Nephron (organoid): ENCODE measurements around the gene ADARB2.
"Not testable (repeated sequence)": the region's sequence is repeated elsewhere in the genome, so short reads cannot be mapped to it uniquely, and the experiment has no call there.

Experiments used
- H3K27ac Mint-ChIP-seq, 3 experiments: 2 replicates each; pipeline ENCODE4 v1.8.0; 2020; ENCODE audit warnings: mixed read lengths in 3 of 3, mild to moderate bottlenecking in 2 of 3, moderate library complexity in 1 of 3
- H3K27me3 Mint-ChIP-seq: 2 replicates; pipeline ENCODE4 v1.8.0; 2021; ENCODE audit warnings: low read depth, mild to moderate bottlenecking, moderate library complexity, mixed read lengths
- H3K36me3 Mint-ChIP-seq: 2 replicates; pipeline ENCODE4 v1.8.0; 2020; ENCODE audit warnings: low read depth, mixed read lengths
- H3K4me1 Mint-ChIP-seq: 2 replicates; pipeline ENCODE4 v1.8.0; 2020; ENCODE audit warnings: mixed read lengths
- H3K4me3 Mint-ChIP-seq, 3 experiments: 2 replicates each; pipeline ENCODE4 v1.8.0; 2020; ENCODE audit warnings: mild to moderate bottlenecking in 3 of 3, mixed read lengths in 3 of 3, moderate library complexity in 2 of 3
- H3K9me3 Mint-ChIP-seq: 2 replicates; pipeline ENCODE4 v1.8.0; 2020; ENCODE audit warnings: mixed read lengths
- CTCF ChIP-seq, 3 experiments: fragments of 200-600 bp; sonication (generic); IDR thresholded peaks; one replicate each; pipeline ENCODE4 v1.5.0; 2021; ENCODE audit warnings: antibody characterized with exemption in 3 of 3; ENCODE audit not compliant: unreplicated experiment in 3 of 3

ADARB2 gene

DNA sequence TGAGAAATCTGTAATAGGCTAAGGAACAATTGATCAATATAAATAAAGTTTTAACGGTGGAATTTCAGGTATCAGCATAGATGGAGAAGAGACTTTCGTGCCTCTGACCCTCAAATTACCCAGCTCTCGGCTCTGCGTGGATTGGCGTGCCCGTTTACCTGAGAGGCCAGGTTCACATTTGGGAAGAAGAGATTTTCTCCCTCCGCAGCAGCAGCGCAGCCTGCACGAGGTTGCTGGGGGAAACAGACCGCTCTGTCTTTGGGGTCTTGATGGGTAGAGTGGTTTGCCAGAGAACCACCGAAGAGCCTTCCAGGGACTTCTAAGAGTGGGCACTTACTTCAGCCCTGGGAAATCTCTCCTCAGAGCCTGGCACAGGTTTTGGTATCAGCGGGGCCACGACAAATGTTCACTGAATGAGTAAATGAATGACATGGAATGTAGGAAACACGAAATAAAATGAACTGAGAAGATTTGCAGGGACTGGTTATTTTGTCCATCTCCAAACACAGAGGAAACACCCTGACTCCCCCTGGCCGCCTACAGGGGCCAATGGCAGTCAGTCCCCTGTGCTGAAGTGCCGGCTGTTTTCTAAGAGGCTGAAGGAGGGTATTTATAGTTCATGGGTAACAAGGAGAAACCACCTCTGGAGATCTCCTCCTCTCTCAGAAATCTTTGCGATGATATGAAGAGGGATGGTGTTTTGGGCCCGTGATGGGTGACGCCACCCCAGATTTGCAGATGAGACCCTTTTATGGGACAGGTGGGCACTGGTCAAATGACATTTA, 338.5 kb downstream of the ADARB2 start:
- Mint-ChIP-seq H3K4me3 (no peak overlapping the region), H3K27ac (no peak overlapping the region), H3K36me3 (no peaks in the 10 kb centered on the region), H3K27me3 (peaks cover 19% of the 10 kb centered on the region), H3K4me1 (peaks cover 11% of the 10 kb centered on the region), H3K9me3 (no peaks in the 10 kb centered on the region)
- no peak for TF ChIP-seq CTCF (IDR thresholded peaks at IDR 0.05; ENCODE audit: unreplicated experiment in 3 of 3)

- not testable (repeated sequence) for H3K36me3 Mint-ChIP-seq, H3K9me3 Mint-ChIP-seq, H3K27ac Mint-ChIP-seq, H3K4me3 Mint-ChIP-seq
- peaks cover 19% of the 10 kb centered on the region for H3K27me3 Mint-ChIP-seq
- peaks cover 11% of the 10 kb centered on the region for H3K4me1 Mint-ChIP-seq
Measured at GRCh38 chr10:1398116-1398515, 339.2 kb downstream of the ADARB2 start.

DNA sequence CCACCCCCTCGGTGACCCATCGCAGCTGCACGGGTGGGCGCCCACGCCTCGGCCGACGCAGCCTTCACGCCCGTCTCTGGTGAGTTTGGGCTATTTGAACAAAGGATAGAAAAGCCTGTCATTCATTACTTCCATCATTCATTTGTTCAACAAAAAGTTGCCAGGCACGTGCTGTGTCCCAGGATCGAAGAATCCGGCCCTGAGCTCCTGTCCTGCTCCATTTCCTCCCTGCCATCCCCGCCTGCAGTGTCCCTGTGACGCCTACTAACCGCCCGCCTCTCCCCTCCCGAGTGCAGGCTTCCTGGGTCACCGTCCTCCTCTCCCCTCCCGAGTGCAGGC, 341.1 kb downstream of the ADARB2 start:
- no peak overlapping the region for H3K27ac Mint-ChIP-seq
- H3K4me1 Mint-ChIP-seq, result peaks cover 11% of the 10 kb centered on the region
- H3K27me3 Mint-ChIP-seq, result peaks cover 20% of the 10 kb centered on the region
- H3K36me3 Mint-ChIP-seq, result no peaks in the 10 kb centered on the region
- no peak overlapping the region for H3K4me3 Mint-ChIP-seq
- TF ChIP-seq CTCF (IDR thresholded peaks at IDR 0.05; ENCODE audit: unreplicated experiment in 3 of 3), result no peak
- no peaks in the 10 kb centered on the region for H3K9me3 Mint-ChIP-seq

GRCh38 chr10:1395481-1396296, 341.6 kb downstream of the ADARB2 start:
- H3K36me3 Mint-ChIP-seq, result no peaks in the 10 kb centered on the region
- no peak for TF ChIP-seq CTCF (IDR thresholded peaks at IDR 0.05; ENCODE audit: unreplicated experiment in 3 of 3)
- no peak overlapping the region for H3K27ac Mint-ChIP-seq
- peaks cover 8% of the 10 kb centered on the region for H3K4me1 Mint-ChIP-seq
- no peak overlapping the region for H3K4me3 Mint-ChIP-seq
- H3K9me3 Mint-ChIP-seq, result no peaks in the 10 kb centered on the region
- peaks cover 19% of the 10 kb centered on the region for H3K27me3 Mint-ChIP-seq

DNA sequence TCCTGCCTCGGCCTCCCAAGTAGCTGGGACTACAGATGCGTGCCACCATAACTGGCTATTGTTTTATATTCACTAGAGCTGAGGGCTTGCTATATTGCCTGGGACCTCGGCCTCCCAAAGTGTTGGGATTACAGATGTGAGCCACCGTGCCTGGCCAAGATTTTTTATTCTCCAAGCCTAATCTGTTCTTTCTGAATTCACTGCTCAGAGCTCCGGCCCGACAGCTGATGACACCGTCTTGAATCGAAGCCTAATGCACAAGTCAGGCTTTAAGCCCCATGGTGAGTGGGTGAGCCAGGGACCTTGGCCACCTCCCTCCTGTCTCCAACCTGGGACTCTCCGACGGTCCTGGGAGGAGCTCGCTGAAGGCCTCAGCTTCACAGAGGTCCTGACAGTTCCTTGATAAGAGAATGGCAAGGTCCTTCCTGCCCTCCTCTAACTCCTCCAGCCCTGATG, 342.3 kb downstream of the ADARB2 start:
- no peak for TF ChIP-seq CTCF (IDR thresholded peaks at IDR 0.05; ENCODE audit: unreplicated experiment in 3 of 3)
- H3K4me1 Mint-ChIP-seq, result peaks cover 5% of the 10 kb centered on the region
- H3K36me3 Mint-ChIP-seq, result no peaks in the 10 kb centered on the region
- no peak overlapping the region for H3K4me3 Mint-ChIP-seq
- no peak overlapping the region for H3K27ac Mint-ChIP-seq
- H3K9me3 Mint-ChIP-seq, result no peaks in the 10 kb centered on the region
- peaks cover 17% of the 10 kb centered on the region for H3K27me3 Mint-ChIP-seq

DNA sequence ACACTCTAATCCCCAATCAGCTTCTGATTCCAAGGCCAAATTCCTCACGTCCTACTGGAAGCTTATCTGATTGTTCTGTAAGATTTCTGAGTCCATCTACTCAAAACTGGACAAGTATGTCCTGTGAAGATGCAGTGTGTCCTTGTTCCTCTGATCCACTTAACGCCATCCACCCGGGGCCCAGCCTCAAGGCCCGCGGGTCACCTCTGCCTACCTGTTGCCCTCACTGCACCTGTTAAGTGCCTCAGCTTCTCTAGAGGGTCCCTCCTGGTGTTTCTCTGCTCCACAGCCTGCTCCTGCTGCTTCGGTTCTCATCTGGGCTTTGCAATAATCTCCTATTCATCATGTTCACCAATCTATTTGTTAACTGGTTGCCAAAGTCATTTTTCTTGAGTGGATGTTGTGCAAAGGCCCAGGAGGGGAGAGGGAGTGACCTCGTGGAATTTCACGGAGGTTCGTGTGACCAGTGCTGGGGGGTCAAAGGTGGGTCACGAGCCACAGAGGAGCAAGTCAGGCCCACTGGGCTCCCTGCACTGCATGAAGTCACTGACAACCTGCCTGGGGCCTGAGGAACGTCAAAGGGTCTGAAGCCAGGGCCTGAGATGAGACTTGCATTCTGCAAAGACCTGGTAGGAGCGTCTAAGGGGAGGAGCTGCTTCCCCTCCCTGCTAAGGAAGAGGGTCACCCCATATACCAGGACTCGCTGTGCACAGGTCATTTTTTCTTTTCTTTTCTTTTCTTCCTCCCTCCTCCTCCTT, 343.0 kb downstream of the ADARB2 start:
- Mint-ChIP-seq H3K9me3 (no peaks in the 10 kb centered on the region), H3K27me3 (peaks cover 17% of the 10 kb centered on the region), H3K27ac (no peak overlapping the region), H3K4me1 (no peaks in the 10 kb centered on the region), H3K36me3 (no peaks in the 10 kb centered on the region), H3K4me3 (no peak overlapping the region)
- no peak for TF ChIP-seq CTCF (IDR thresholded peaks at IDR 0.05; ENCODE audit: unreplicated experiment in 3 of 3)
